HG03039 (cell line): ENCODE measurements around the gene SLC25A29.

Experiments
- ATAC-seq: cut with Tn5 transposase; IDR thresholded peaks from one replicate; pipeline ENCODE4 v1.9.1; 2021; ENCODE audit warnings: mild to moderate bottlenecking, moderate library complexity; ENCODE audit not compliant: unreplicated experiment

Gene SLC25A29

DNA sequence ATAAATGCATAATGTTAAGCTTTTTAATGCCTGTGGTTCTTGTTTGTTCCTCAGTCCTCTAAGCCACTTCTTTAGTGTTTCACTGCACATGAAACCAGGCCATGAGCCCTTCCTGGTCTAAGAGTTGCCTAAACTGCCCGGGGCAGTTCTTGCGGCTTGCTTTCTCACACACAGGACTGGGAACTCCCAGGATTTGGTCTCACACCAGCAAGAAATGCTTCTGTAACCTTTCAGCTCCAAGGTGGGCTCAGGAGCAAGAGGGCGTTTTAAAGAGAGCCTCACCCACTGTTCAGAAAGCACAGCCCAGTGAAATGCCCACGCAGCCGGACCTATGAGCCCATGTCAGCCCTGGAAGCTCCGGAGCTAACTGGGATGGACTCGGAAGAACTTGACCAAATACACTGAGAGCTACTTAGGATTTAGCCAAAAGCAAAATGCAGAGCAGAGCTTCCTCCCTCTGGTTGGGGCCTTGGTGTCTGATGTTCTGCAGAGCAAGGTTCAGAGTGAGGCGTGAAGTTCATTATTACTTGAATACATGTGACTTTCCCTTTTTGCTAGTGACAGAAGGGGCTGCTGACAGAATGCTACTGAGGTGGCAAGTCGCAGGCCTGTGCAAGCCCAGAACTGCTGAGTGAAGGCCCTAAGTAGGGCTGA, 23.4 kb downstream of the SLC25A29 start:
- ATAC-seq = no peak

- ATAC-seq = no peak
Observed at GRCh38 chr14:100282083-100282350, 24.2 kb downstream of the SLC25A29 start.

GRCh38 chr14:100281286-100282082, 24.8 kb downstream of the SLC25A29 start:
- no peak for ATAC-seq

GRCh38 chr14:100279563-100279962, 26.7 kb downstream of the SLC25A29 start:
- ATAC-seq = no peak

GRCh38 chr14:100279133-100279532, 27.1 kb downstream of the SLC25A29 start:
- no peak for ATAC-seq

- ATAC-seq = no peak
Observed at GRCh38 chr14:100278702-100279101, 27.5 kb downstream of the SLC25A29 start.

GRCh38 chr14:100275214-100275613, 31.0 kb downstream of the SLC25A29 start:
- no peak for ATAC-seq

DNA sequence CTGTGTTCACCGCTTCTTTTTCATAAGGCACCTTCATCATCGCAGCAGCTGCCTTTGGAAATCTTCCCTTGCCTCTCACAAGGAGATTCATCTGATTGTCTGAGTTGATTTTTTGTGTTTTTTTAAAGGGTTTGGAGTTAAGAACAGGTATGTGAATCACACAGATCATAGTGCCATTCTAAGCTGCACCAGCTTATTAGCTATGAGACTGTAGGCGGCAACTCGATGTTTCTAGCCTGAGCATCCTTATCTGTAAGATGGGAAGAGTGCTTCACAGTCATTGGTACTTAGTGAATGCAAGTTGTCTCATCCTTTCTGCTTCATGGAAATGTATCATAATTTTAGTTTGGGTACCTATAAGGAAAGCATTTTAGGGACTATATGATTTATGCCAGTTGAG, 32.0 kb downstream of the SLC25A29 start:
- no peak for ATAC-seq

DNA sequence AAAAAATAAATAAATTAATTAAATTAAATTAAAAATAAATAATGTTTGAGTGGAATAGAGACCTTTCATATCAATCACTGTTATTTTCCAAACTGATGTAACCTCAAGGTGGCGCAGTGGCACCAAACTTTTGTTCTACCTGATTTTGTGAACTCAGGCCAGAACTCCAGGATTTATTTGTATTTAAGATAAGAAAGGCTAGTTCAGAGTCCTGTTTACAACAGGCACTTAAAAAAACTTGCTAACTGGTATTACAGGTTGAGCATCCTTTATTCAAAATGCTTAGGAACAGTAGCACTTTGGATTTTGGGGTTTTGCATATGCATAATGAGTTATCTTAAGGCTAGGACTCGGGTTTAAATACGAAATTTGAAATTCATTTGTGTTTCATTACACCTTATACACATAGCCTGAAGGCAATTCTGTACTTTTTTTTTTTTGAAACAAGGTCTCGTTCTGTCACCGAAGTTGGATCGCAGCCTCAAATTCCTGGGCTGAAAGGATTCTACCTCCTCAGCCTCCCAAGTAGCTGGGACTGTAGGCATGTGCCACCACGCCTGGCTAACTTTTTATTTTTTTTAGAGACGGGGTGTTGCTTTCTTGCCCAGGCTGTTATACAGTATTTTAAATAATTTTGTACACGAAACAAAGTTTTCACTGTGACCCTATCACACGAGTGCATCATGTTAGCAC, 34.9 kb downstream of the SLC25A29 start:
- ATAC-seq = no peak

- ATAC-seq = no peak
Observed at GRCh38 chr14:100268591-100269207, 37.5 kb downstream of the SLC25A29 start.

DNA sequence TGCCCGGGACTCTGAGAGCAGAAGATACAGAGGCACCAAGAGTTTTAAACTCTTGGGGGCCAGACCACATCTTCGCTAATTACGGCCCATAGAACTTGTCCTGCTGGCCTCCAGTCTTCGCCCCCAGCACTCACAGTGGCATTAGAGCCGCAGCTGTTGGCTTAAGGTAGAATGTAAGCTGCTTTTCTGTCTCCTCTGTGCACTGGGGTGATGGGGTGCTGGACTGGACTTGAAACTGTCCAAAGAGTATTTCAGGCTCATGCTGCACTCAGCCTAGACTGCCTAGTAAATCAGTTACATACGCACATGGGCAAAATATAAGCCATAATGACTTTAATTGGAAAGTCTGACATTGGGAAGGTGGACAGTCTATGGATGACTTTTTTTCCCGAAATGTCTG, 38.3 kb downstream of the SLC25A29 start:
- ATAC-seq = no peak

- no peak for ATAC-seq
Observed at GRCh38 chr14:100263141-100263540, 43.1 kb downstream of the SLC25A29 start.

- no peak for ATAC-seq
Observed at GRCh38 chr14:100262545-100262944, 43.7 kb downstream of the SLC25A29 start.

GRCh38 chr14:100261621-100262020, 44.6 kb downstream of the SLC25A29 start:
- no peak for ATAC-seq

DNA sequence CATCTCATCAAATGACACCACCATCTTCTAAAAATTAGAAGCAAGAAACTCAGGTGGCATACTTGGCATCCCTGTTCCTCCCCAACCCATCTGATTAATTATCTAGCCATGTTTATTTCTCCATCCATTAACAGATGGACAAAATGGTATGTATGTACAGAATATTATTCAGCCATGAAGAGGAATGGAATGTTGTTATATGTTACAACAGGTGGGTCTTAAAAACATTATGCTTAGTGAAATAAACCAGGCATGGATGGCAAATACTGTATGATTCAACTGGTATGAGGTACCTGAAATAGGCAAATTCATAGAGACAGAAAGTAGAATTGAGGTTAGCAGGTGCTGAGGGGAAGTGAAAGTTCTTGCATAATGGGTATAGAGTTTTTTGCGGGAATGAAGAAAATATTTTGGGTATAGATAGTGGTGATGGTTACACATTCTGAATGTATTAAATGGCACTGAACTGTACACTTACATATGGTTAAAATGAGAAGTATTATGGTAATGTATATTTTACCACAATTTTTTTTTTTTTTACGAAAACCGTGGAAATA, 49.8 kb downstream of the SLC25A29 start:
- peak; percentile 37 for ATAC-seq

DNA sequence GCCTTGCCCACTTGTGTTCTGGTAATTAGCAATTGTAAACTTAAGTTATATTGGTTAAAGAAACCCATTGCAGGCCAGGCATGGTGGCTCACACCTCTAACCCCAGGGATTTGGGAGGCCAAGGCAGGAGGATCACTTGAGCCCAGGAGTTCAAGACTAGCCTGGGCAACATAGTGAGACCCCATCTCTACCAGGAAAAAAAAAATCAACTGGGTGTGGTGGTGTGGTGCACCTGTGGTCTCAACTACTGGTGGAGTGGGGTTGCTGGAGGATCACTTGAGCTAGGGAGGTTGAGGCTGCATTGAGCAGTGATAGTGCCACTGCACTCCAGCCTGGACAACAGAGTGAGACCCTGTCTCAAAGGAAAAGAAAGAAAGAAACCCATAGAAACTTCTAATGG, 53.6 kb downstream of the SLC25A29 start:
- ATAC-seq = no peak

- ATAC-seq = no peak
Observed at GRCh38 chr14:100250732-100251465, 55.3 kb downstream of the SLC25A29 start.

DNA sequence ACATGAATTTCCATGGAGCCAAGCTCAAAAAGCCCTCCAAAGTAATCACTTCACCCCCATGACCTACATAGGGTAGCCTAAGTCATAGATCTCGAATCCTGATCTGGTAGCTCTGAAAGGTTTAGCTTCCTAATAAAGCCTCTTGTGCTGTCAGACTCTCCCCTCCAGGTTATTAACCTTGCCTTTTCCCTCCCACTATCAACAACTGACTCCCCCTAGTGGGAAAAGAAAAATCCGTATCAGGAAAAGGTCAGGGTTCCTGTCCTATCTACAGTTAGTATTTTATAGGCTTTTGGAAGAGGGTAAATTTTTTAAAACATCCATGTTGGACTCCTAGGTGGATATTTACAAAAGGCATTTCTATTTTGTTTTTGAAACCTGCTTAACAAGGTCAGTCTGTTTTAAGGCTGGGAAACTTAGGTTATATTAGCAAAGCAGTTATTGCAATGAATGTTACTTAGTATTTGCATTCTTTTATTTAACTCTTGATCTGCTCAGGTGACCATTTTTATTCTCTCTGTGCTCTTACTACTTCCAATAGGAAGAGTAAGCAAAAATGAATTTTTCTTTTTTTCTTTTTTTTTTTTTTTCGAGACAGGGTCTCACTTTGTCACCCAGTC, 59.3 kb downstream of the SLC25A29 start:
- ATAC-seq = no peak

- no peak for ATAC-seq
Observed at GRCh38 chr14:100243020-100243419, 63.2 kb downstream of the SLC25A29 start.

- no peak for ATAC-seq
Observed at GRCh38 chr14:100241279-100241678, 65.0 kb downstream of the SLC25A29 start.
